ENCODE data around the gene VPS4A.

The VPS4A gene

DNA sequence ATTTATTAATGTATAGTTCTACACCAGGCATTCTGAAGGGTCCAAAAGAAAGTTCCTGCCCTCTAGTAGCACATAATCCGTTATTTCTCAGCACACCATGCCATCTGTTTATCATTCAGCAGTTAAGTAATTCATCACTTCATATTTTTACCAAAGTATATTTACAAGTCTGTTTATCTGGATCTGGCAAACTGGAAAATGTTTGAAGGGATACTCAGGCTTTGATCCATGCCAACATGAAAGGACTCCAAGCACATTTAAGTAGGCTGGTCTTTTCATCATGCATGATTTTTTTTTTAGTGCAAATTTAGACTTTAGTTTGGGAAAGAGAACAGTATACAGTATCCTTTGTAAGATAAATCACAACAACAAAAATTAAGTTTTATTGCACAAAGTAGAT lies 4.1 kb upstream of the VPS4A start:
- DNase-seq (ENCODE audit: low spot score), result no peak

DNA sequence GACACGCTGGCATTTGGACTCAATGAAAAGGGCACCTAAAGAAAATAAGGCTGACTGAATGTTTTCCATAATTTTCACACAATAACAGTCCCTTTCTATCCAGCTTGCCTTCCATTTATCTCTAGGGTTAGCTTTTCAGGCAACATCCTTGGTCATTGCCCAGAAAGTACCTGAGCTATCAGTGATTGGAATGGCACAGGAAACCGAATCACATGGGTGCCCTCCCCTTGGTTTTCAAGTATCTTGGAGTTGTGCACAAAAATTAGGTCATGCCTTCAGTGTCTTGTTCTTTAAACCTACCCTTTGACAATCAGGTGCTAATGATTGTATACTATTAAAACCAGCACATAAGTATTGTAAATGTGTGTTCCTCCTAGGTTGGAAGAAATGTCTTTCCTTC lies 3.3 kb upstream of the VPS4A start:
- DNase-seq (ENCODE audit: low spot score), result no peak

DNA sequence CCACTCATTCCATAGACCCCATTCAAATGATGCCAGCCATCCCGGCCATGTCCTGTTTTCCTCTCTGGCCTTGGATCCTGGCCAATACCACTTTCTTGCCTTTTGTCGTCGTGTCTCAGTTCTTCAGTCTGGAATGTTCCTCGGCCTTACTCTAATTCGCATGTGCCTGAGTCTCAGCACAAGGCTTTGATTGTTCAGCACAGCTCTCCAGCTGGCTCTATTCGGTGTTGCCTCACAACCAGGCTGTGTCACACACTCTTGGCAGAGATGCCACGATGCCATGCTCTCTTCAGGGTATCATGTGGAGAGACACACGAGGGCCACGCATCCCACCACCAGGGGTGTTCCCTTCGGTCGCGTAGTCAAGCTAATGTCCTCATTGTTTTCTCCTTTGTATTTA lies 1.8 kb upstream of the VPS4A start:
- DNase-seq (ENCODE audit: low spot score), result no peak

DNA sequence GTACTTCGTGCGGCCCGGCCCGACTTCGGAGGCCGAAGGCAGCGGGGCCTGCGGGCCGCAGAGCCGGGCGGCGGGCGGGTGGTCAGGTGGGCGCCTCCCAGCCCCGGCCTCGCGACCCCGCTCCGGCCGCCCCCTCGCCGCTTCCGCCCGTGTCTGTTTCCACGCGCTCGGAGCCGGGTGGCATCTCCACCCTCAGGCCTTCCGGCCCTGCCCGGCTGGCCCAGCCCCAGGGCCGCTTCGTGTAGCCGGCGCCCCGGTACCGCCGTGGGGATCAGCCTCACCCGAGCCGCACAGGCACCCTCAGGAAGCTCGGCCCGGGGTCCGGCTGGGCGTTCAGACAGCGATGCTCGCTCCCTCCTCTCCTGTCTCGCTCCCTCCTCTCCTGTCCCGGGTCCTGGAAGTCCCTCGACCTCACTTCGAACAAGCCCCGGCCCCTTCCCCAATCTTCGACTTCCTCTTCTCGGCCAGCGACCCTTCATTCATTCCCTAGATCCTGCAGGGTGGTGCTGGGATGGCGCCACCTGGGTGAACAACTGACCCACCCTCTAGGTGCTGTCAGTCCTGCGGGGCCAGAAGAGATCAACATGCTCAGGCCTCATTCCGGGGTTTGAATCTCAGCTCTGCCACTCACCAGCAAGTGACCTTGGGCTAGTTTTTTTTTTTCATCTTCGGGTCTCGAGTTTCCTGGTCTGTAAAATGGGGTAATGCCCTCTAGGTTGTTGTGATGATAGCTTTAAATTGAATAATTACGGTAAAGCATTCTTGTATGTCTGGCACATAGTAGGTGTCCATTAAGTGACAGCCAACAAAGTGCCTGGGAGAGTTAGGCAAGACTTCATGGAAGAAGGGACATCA lies 610 bp downstream of the VPS4A start:
- peak; percentile 69 for DNase-seq (ENCODE audit: low spot score)

DNA sequence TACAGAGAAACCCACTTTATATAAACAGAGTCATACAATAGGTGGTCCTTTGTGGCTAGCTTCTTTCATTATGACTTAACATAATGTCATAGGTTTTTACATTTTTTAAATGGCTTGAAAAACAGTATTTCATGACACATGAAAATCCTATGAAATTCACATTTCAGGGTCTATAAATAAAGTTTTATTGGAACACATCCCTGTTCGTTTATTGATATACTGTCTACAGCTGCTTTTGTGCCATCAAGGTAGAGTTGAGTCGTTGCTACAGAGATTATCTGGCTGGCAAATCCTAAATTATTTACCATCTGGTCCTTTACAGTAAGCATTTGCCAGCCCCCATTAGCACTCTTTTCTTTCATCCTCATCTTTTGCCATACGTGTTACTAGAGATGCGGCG lies 2.3 kb downstream of the VPS4A start:
- no peak for DNase-seq (ENCODE audit: low spot score)

DNA sequence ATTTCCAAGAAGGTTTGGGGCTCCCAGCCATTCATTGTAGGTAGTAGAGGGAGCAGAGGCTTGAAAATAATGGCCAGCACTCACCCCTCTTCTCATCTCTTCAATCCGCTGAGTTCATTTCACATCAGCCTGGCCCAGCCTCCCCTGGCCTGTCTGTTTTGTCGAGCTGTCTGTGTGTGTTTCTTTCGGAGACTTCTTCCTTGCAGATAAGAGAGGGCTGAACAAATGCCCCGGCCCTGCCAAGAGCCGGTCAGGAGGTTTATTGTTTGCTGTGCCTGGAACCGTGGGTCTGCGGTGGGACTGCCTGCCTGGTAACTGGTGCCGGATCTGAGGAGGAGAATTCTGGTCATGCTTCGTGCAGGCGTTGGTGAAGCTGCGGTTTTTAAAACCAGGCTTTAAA lies 3.4 kb downstream of the VPS4A start:
- no peak for DNase-seq (ENCODE audit: low spot score)

DNA sequence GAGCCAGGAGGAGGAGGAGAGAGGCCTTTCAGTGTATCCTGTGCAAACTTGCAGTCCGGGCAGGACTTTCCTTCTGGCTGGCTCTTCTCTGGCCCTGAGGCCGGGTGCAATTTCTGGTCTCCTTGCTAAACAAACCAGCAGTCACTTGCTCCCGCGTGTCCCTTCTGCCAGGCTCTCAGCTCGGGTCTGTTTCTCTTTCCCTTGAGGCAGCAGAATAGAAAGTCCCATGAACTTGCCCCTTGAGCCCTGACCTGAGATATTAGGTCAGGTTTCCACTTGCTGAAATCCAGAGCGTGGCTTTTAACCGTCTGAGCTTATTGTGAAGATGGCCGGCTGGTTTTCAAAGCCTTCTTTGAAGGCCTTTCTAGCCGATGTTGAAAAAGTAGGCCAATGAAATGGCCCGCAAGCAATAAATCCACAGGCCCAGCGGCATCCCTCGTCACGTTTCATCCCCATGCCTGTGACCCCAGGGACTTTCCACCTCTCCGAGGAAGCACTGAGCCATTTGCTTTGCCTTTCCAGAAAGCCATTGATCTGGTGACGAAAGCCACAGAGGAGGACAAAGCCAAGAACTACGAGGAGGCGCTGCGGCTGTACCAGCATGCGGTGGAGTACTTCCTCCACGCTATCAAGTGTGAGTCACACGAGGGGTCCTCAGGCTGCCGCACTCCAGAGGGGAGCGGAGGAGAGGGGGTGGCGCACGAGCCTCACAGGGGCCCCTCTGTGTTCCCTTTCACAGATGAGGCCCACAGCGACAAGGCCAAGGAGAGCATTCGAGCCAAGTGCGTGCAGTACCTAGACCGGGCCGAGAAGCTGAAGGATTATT lies 4.5 kb downstream of the VPS4A start:
- no peak for DNase-seq (ENCODE audit: low spot score)

DNA sequence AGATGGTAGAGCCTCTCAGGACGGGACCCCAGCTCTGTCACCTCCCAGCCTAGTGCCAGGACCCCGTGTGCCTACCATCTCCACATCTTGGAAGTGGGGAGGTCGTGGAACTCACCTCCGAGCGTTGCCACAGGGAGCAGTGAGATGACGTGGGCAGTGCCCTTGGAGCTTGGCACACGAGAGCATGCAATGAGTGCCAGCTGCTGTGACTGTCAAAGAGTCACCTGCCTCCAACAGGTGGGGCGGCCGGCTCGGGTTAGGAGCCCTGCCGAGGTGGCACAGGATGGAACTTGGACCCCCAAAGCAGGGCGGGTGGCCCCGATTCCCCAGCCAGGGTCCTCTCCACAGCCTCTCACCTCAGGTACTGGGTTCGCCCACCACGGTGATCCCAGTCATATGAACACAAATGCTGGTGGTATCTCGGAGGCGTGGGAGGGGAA lies 5.5 kb downstream of the VPS4A start:
- no peak for DNase-seq (ENCODE audit: low spot score)

DNA sequence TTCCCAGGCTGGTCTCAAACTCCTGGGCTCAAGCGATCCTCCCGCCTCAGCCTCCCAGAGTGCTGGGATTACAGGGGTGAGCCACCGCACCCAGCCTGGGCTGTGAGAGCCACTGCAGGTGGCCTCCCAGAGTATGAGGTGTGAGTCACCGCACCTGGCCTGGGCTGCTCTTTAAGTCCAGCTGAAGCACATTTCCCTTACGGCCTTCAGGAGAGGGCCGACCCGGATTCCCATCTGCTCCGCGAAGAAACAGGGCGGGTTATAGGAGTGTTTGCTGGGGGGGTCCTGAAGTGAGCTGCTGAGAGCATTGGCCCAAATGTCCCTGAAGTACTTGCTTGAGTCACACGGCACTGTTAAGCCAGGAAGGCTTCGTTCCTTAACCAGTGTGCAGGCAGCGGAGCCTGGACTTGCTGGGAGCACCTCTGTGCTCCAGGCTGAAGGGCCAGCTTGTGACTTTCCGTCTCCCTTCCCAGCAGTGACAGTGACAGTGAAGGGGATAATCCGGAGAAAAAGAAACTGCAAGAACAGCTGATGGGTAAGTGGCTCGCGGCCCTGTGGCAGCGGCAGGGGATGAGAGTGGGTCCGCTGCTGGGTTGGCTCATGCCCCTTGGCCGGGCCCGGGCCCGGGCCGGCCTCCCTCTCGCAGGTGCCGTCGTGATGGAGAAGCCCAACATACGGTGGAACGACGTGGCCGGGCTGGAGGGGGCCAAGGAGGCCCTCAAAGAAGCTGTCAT lies 7.2 kb downstream of the VPS4A start:
- DNase-seq (ENCODE audit: low spot score), result no peak

DNA sequence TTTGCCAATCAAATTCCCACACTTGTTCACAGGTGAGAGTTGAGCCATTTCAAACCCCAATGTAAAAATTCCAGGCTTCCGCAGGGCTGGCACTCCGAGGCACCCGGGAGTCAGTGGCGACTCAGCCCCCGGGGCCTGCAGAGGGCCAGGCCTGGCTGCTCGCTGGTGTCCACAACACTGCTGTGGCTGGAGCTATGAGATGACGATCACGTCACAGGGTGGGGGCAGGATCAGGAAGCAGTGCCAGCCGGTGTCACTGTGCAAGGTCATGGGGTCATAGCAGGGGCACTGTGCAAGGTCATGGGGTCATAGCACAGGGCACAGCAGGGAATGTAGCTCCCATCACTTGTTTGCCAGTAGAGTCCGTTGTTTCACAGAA lies 7.8 kb downstream of the VPS4A start:
- DNase-seq (ENCODE audit: low spot score), result no peak

DNA sequence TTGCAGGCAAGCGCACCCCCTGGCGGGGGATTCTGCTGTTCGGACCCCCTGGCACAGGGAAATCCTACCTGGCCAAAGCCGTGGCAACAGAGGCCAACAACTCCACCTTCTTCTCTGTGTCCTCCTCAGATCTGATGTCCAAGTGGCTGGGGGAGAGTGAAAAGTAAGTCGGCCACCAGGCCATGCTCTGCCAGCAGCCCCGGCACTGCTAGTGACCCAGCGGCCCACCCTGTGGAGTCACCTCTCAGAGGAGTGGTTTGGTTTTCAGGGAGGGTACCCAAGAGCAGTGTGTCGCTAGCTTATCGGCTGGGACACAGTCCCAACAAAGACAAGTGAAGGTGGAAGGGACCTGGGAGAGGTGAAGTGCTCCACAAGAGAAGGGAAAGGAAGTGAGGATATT lies 8.2 kb downstream of the VPS4A start:
- DNase-seq (ENCODE audit: low spot score), result no peak

DNA sequence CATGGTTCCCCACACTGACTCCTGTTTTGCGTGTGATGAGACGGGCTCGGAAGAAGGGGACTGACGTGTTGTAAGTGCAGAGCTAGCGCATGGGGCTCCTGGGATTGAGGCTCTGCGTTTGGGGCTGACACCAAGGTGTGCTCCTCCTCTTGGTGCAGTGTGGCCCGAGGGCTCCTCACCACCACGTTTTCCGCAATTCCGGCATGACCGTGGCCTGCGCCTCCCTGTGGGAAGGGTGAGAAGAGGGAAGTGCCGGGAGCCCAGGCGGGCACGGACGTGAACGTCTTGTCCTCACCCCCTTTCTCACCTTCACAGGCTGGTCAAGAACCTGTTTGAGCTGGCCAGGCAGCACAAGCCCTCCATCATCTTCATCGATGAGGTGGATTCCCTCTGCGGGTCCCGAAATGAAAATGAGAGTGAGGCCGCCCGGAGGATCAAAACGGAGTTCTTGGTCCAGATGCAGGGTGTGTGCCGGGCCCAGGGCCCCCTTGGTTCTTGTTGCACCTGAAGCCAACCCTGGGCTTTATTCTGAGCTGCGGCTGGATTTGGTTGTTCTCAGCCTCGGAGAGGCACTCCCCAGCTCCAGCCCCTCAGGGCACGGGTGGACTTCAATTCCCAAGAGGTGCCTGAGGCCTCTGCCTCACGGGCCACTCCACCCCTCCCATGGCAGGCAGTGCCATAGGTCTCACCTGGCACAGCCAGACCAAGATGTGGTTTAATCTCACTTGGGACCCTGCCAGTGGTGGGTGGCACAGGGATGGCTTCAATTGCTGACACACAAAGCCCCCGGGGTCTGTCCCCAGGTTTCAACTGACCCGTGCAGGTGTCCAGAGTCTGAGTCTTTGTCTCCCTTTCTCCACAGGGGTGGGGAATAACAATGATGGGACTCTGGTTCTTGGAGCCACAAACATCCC lies 8.9 kb downstream of the VPS4A start:
- DNase-seq (ENCODE audit: low spot score), result no peak

DNA sequence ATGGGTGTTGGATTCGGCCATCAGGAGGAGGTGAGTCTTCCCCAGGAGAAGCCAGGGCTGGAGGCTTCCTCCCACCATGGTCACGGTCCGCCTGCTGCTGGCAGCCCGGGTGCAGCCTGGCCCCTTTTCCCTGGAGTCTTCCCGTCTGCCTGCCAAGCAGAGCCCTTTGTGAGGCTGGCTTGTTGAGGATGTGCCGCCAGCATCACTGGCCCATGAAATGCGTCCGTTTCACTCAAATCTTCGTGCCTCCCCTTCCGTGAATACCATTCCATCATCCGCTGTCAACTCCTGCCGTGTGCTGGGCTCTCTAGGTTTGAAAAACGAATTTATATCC lies 9.6 kb downstream of the VPS4A start:
- DNase-seq (ENCODE audit: low spot score), result no peak

DNA sequence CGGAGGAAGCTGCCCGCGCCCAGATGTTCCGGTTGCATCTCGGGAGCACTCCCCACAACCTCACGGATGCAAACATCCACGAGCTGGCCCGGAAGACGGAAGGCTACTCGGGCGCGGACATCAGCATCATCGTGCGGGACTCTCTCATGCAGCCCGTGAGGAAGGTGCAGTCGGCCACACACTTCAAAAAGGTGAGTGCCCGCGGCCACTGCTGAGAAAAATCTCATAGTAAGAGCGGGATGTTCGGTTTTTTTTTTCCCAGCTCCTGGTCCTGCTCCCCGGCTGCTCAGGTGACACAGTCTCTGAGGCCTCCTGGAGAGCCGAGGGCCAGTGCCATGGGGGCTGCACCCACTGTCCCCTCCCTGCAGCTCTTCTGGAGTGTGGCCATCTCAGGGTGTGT lies 9.9 kb downstream of the VPS4A start:
- DNase-seq (ENCODE audit: low spot score), result no peak

DNA sequence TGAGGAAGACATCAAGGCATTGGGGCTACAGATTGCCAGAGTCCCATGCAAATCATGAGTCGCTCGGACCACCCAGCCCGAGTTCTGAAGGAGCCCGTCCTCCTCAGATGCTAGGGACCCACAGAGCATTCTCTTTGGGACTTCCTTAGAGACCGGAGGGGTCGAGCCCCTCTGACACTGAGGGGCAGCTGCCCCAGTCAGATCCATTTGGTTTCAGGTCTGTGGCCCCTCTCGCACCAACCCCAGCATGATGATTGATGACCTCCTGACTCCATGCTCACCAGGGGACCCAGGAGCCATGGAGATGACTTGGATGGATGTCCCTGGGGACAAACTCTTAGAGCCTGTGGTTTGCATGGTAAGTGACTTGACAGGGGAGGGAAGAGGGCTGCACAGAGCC lies 11.2 kb downstream of the VPS4A start:
- peak; percentile 6 for DNase-seq (ENCODE audit: low spot score)

DNA sequence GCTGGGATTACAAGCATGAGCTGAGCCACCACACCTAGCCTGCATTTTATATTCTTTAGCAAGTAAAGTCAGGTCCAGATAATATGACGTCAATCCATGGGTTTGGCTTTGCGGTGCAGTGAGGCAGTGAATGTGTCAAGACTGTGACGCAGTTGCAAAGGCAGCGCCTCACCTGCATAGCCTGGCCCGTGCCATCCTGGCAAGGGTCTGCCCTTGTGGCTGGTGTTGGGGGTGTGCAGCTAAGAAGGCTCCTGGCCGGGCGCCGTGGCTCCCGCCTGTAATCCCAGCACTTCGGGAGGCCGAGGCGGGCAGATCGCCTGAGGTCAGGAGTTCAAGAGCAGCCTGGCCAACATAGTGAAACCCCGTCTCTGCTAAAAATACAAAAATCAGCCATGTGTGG lies 12.3 kb downstream of the VPS4A start:
- DNase-seq (ENCODE audit: low spot score), result no peak

DNA sequence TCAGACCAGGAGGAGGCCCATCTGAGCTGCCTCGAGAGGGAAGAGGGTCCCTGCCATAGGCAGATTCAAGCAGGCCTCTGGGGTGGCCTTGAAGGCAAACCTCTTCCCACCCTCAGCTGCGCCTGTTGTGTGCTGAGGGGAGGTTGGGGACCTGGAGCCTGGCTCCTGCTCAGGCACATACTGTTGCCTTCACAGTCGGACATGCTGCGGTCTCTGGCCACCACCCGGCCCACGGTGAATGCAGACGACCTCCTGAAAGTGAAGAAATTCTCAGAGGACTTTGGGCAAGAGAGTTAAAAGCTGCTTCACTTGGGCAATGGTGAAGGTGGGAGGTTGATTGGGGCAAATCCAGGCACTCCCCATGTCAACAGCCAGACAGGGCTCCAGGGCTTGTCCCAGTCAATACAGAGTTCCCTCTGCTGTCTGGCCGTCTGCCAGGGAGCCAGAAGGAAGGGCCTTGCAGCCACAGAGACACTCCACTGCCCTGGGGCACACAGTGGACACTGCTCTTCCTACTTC lies 12.9 kb downstream of the VPS4A start:
- DNase-seq (ENCODE audit: low spot score), result peak; percentile 19

DNA sequence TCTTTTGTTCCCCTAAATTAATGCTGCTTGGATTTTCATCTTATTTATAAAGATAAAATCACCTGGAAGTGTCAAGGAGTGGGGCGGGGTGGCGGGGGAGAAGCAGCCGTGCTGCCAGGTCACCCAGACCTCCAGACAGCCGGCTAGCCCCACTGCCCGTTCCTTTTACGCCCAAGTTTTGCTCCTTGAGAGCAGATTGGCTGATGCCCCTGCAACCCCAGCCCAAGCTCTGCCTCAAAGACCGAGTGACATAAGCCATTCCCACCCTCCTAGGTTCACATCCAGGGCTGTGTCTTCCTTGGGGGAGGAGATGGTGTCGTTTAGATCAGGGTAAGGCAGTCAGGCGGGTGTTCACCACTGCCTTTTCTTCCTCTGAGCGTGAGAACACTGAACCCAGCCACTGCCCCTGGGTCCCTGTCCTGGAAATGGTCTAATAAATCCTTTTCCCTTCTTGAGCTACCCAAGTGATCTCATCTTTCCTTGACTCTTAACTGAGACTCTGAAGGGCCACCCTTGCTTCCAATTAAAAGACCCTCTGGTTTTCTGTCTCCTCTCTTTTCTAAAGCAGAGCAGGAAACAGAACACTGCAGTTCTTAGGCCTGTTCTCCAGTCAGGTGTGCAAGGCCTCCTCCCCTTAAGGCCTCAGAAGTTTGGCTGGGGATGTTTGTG lies 13.6 kb downstream of the VPS4A start:
- no peak for DNase-seq (ENCODE audit: low spot score)

DNA sequence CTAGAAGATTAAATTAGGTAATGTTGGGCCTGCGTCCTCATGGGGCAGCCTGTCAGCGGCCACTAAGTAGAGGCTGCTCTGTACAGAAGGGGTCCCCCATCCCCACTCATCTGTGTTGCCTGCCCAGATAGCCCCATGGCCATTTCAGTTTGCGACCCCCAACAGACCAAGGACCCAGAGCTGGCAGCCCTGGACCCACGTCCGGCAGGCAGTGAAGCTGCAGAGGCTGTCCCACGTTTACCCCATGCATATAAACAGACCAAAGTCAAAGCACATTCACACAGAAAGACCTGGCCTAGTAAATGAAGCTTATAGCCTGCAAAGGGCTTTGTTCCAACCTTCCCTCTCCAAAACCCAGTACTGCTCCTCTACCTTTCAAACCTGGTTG lies 14.6 kb downstream of the VPS4A start:
- no peak for DNase-seq (ENCODE audit: low spot score)

DNA sequence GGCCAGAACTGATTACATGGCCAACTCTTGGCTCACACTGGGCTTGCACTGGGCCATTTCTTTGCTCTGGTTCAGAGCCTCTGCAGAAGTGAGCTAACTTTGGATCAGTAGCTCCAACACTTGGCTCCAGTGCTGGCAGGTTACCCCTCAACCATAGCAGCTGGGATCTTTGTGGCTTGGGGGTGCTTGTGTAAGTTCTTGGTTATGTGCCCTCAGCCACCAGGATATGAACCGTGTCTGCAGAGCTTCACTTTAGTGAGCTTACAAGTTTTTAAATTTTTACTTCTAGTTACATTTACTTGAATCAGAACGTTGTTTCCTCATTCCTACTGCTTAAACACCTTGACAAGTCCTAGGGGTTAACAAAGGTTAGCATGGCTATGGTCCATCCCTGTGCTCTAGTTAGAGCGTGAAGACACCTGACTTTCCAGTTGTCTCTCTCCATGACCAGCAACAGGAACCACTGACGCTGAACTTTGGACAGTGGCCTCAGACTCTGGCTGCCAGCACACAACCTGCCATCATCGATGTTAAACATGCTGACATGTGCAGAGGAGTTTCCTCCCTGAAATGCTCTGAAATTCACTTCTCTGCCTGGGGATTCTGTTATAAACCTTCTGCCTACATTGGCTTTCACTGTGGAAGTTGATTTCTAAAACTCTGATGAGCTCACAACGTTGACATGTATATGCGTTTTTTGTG lies 15.2 kb downstream of the VPS4A start:
- no peak for DNase-seq (ENCODE audit: low spot score)

All from AG20443 (cell line).